NCI-H2107 treated with DMSO at 0.1 percent for 48 hours (cell line): ENCODE data around the gene ELANE.

Source experiments
- DNase-seq: peaks from one replicate; lab custom pipeline; 2025; ENCODE audit not compliant: unreplicated experiment; lab: John Stamatoyannopoulos, UW

Gene ELANE

GRCh38 chr19:892894-893689 lies 41.0 kb downstream of the ELANE start, which contains the start of the genes MED16 and RNU6-9:
Gene MED16, minus strand, starts transcription at chr19:893187. Its CDS starts 2,056 bp downstream, at chr19:891131.
Gene RNU6-9, plus strand, starts transcription at chr19:893484.
- DNase-seq, result peak; percentile 89

GRCh38 chr19:896434-896833 lies 44.3 kb downstream of the ELANE start:
- DNase-seq, result no peak

- DNase-seq, result no peak
Measured at GRCh38 chr19:896999-897398, 44.9 kb downstream of the ELANE start.

GRCh38 chr19:897442-898039 lies 45.4 kb downstream of the ELANE start:
- DNase-seq, result no peak

GRCh38 chr19:898663-899062 lies 46.6 kb downstream of the ELANE start:
- no peak for DNase-seq

GRCh38 chr19:899336-900042 lies 47.4 kb downstream of the ELANE start:
- DNase-seq, result no peak

GRCh38 chr19:900043-900301 lies 47.9 kb downstream of the ELANE start:
- DNase-seq, result no peak

GRCh38 chr19:900302-901111 lies 48.4 kb downstream of the ELANE start:
- DNase-seq, result no peak

- no peak for DNase-seq
Measured at GRCh38 chr19:901216-902092, 49.4 kb downstream of the ELANE start.

GRCh38 chr19:902093-902370 lies 49.9 kb downstream of the ELANE start:
- no peak for DNase-seq

GRCh38 chr19:902446-903226 lies 50.5 kb downstream of the ELANE start:
- no peak for DNase-seq

- DNase-seq, result no peak
Measured at GRCh38 chr19:903266-903797, 51.2 kb downstream of the ELANE start.

GRCh38 chr19:904545-904944 lies 52.4 kb downstream of the ELANE start:
- no peak for DNase-seq
